Posterior vena cava (tissue), 2 donors: Measurements from ENCODE around the gene MAFB. TPM values are rescaled to one million over a fixed set of nuclear protein-coding genes. Genes with fewer than 3 reads are reported as not detected.

Source experiments
- DNase-seq: peaks from one replicate; pipeline ENCODE4 v3.0.0-alpha.2; 2020; ENCODE audit warnings: low spot score
- intact Hi-C, 2 donors: fragments of 100-400 bp; cut with DNase I; formaldehyde crosslinking; loops; one replicate each; pipeline versions ENCODE4 v1.14.1 to v1.14.2; 2022 to 2023
- total RNA-seq, 2 donors: library from RNA; stranded (reverse); fragmentation: NEBNext Ultra II Directional; extraction: Animal tissue kit (Norgen Biotek cat#: 25700); gene quantifications; one replicate each; pipeline ENCODE4 v1.2.1, GENCODE V29; 2021
- donor health status: DM: yes; HTN: yes; CAD: no.
- donor health status: DM: yes; HTN: yes; CAD: no.

The MAFB gene
- total RNA-seq, 2 donors from 2014 or later = 34.7 to 54.0 TPM

DNA sequence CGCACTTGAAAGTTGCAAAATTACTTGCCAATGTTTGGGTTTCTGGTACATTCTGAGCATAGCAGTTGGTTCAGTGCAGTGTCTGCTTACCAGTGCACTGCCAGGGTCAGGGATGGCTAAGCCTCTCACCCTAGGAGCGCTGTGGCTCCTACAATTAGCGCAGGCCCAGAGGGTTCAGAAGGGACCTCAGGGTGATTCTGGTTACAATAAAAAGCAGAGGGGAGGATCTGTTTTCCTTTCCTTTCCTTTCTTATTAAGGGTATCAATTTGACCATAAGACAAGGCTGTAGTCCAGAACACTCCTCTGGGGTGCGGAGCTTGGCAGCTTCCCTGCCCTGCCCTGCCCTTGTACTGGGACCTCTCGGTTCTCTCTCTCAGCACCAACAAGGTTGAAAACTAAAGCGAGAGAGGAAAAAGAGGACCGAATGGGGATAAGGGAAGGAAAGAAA lies 2.6 kb downstream of the MAFB start:
- no peak for DNase-seq
- intact Hi-C loops = loop anchor here in 1 of 2 donors (10.0 kb wide), 1 partner anchor 532 kb away; no protein-coding TSS in a partner anchor

DNA sequence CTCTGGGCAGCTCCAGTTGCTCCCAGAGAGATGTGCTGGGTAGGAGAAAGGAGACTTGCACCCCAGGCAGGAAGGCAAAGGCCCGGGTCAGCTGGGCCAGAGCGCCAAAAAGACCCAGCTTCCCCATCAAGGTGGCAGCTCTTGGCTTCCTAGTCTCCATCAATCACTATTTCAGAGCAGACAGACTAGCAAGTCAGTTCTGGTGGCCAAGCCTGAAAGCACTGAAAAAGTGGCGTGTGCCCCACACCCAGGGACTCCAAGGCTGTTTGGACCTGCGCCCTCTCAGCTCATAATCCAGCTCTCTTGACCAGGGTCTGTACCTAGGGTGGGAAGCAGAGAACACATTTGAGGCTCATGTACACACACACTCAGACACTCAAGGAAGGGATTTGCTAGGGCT lies 3.7 kb downstream of the MAFB start:
- no peak for DNase-seq
- intact Hi-C loops = loop anchor here in 1 of 2 donors (10.0 kb wide), 1 partner anchor 531 kb away; no protein-coding TSS in a partner anchor

DNA sequence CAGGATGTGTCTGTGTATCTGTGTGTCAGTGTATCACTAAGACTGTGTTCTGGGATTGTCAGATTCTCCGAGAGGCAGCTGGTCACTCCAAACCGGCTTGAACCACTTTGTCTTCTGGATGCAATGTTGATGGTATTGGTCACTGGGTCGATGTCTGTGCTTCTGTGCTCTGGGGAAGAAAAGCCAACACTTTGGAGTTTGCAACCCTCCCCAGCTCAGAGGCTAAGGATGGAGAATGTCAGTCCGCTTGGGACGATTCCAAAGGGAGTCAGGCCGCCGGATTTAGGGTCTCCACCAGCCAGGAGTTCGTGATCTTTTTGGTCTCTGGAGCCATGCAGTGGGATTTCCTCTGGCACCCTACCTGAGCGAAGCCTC lies 5.2 kb downstream of the MAFB start:
- DNase-seq = no peak
- intact Hi-C loops = loop anchor here in 1 of 2 donors (10.0 kb wide), 1 partner anchor 529 kb away; no protein-coding TSS in a partner anchor

DNA sequence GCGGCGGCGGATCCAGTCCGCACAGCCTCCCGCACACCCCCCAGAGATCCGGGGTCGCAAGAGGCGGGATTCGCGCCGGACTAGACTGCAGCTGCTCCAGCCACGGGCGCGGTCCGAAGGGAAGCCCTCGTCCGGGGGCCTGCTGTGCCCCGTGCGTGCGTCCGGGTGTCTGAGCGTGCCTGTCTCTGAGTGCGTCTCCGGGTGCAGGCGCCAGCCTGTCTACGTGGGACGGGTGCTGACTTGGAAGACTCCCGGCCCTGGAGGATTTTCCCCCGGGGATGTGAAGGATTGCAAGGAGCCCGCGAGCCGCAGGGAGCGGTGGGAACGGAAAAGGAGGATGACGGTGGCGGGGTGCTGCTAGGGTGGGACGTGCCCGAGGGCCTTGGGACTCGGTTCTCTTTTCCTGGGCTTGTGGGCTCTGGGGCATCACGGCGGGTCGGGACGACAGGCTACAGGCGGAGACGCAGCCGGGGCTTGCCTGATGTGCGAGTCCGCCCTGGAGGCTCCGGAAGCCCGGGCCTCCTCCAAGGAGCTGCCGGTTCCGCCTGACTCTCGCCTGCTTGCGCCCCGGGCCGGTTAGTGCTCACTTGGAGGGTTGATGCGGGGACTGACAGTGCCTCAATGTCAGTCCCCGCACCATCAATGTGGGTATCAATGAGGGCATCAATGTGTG lies 5.7 kb downstream of the MAFB start:
- peak; percentile 88 for DNase-seq
- intact Hi-C loops = loop anchor here in 1 of 2 donors (10.0 kb wide), 1 partner anchor 529 kb away; no protein-coding TSS in a partner anchor

DNA sequence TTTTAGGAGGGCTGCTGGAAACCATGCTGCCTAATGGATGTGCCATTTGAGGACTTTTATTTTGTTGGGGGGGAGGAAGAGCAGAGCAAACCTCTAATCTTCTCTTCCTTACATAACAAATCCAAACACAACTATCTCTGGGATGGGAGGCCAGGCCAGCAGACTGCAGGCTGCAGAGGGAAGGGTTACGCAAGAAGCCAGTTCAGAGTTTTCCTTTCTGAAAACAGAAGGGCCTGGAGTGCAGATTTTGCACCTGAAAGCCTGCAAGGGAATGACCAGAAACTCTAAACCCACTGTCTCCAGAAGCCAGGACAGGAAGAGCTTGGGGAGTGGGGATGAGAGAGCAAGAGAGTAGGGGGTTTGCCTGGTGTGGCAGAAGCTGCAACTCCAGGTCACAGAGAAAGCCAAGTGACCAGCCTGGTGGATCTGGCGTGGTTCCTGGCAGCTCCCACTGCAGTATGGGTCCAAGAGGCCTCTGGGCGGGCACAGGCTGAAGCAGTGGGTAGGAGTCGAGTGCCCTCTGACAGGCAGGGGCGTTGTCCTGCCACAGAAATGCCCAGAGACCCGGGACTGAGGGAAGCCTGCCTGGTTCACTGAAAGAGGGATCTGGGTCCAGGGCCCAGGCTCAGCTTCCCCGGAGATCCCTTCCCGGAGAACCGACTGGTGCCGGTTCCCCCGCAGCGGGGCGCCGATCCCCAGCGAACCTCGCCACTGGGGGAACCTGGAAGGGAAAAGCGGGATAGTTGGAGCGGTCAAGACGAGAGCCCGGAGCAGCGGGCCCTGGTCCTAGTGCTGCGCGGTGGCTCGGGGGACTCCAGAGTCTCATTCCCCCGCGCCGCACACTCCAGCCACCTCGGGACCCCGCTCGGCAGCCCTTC lies 6.7 kb downstream of the MAFB start:
- no peak for DNase-seq
- intact Hi-C loops = loop anchor here in 1 of 2 donors (10.0 kb wide), 1 partner anchor 528 kb away; no protein-coding TSS in a partner anchor

DNA sequence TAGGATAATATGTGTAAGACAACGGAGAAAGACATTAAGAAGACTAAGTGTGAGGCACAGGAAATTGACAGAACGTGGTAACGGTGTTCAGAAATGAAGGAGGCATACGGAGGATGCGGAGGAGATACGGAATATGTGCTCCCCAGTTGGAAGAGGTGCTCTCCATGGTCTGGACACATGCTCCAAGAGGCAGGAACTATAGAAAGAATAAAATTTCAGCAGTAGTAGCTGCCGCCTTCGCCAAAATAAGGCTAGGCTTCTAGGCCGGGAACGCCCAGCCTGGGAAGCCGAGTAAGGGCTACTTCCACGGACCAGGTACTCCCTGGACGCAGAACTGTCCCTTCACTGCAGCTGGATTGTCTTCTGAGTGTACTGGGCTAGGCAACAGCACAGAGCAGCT lies 7.4 kb downstream of the MAFB start:
- intact Hi-C loops = loop anchor here in 1 of 2 donors (10.0 kb wide), 1 partner anchor 527 kb away; no protein-coding TSS in a partner anchor
- DNase-seq = peak; percentile 53

DNA sequence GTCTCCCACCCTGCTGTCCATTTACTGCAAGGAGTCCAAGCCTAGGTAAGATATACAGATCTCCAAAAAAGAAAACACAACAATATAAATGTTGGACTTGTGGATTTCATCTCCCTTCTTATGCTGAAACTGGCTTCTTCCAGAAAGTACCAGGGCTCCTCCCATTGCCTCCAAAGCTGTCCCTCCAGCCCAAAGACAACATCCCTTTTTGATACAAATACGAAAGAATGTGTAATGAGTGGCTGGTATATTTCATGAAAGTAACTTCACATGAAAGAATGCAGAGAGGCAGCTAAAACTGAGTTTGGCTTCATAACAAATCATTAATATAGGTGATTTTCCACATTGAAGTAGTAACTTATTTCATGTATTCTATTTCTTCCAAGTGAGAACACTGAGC lies 7.9 kb downstream of the MAFB start:
- intact Hi-C loops = loop anchor here in 1 of 2 donors (10.0 kb wide), 1 partner anchor 526 kb away; no protein-coding TSS in a partner anchor
- no peak for DNase-seq

DNA sequence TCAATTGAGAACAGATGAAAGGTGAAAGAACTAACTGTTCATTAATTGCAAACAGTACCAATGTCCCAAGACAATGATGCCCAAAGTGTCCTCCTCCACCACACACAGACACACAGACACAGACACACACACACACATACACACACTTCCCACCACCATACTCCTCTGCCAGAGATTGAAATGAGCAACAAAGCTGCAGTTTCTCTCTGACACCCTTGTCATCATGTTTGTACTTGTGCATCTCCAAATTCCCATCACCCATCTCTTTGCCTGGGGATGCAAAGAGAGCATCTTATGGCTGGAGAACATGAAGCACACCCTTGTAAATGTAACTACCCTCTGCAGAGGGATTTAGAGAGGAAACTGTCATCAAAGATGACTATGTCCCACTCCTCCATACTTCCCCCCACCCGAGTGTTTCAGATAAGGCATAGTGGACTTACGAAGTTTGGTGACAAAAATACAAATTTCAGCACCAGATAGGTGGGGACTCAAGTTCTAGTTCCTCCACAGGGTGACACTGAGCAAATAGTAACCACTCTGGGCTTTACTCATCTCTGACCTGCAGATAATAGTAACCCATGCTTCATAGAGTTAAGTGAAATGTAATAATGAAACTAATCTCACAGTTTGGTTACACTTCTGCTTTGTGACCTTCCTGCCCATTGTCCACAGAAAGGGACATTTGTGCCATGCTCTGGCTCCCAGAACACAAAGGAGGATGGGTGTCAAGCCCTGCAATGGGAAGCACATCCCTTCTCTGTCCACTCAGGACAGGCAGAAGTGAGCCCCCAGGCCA lies 8.7 kb downstream of the MAFB start:
- intact Hi-C loops = loop anchor here in 1 of 2 donors (10.0 kb wide), 1 partner anchor 526 kb away; no protein-coding TSS in a partner anchor
- DNase-seq = peak; percentile 46

DNA sequence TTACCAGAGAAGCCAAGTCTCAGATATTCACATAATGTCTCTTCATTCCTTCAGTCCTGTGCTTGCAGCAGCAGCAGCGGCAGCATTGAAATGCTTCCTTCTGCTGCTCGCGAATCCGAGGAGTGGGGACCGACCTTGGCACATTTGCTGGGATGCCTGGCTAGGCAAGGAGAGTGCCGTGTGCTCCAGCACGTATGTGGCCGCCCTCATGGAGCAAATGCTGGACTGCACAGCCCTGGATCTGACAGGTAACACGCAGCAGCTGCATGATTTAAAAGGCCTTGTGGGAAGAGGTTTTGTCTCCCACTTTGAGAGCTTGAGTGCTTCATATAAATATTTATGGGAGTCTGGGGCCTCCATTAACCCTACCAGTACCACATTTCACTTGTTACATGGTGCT lies 9.9 kb downstream of the MAFB start:
- peak; percentile 47 for DNase-seq
- intact Hi-C loops = no loop called here

DNA sequence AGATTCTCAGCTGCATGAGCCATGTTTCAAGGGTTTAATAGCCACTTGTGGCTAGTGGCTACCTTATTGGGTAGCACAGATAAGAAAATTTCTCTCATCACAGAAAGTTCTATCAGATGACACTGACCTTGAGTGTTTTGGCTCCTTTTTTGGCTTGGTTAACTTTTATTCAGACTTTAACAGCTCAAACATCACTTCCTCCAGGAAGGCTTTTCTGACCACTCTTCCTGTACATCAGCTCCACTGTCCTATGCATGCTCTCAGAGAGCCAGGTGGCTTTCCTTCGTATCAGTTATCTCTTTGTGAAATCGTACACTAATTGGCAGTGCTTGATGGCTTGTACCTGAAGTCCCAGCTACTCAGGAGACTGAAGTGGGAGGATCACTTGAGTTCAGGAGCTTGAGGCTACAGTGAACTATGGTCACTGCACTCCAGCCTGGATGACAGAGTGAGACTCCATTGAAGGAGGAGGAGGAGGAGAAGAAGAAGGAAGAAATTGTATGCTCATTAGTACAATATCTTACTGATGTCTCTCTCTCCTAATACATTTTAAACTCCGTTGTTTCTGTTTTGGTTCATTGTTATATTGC lies 10.7 kb downstream of the MAFB start:
- intact Hi-C loops = no loop called here
- peak; percentile 8 for DNase-seq

DNA sequence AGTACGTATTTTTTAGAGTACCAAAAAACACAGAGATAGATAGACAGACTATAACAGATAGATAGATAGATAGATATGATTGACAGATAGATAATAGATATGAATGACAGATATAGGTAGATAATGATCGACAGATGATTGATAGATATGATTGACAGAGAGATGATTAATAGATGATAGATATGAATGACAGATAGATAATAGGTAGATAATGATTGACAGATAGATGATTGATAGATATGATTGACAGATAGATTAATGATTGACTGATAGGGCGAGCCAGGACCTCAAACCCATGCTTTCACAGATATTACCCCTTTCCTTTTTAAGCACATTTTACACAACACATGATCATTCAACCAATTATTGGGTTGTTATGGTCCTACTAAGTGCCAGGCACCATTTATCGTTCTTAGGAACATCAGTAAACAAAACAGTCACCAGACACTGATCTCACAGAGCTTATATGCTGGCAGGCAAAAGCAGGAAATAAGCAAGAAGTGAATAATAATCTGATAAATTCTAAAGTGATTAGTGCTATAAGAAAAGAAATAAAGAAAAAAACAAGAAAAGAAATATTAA lies 11.6 kb downstream of the MAFB start:
- no peak for DNase-seq
- intact Hi-C loops = no loop called here

DNA sequence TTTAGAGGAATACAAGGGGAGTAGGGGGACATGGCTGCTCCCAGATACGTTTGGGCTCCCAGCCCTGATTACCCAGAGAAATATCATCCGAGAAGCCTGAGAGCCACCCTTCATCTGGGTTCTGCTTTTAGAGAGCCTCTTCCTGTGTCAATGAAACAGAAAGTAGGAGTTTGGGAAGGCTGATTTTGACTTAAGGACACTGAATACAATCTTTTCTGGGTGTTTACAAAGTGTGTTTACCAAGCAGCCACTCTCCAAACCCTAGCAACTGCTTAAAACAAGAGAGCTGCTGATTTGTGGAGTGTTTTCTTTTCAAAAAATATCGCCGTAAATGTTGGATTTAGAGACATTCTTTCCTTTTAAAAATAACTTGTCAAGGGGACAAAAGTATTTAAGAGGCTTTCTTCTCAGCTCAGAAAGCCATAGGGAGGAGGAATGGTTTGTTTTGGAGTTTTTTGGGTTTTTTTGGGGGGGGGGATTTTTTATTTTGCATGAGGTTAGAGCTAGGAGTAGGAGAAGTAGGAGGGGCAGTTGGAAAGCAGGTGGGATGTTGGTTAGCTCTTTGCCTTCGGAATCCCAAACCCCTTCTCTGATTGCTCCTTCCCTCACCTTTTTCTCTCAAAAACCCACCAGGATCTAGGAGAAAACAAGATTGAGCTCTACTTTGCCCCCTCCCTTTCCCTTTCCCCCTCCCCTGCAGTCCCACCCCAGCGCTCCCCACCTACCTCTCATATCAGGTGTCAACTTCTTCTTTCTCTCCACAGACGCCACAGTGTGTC lies 12.4 kb downstream of the MAFB start:
- intact Hi-C loops = no loop called here
- DNase-seq = peak; percentile 2

DNA sequence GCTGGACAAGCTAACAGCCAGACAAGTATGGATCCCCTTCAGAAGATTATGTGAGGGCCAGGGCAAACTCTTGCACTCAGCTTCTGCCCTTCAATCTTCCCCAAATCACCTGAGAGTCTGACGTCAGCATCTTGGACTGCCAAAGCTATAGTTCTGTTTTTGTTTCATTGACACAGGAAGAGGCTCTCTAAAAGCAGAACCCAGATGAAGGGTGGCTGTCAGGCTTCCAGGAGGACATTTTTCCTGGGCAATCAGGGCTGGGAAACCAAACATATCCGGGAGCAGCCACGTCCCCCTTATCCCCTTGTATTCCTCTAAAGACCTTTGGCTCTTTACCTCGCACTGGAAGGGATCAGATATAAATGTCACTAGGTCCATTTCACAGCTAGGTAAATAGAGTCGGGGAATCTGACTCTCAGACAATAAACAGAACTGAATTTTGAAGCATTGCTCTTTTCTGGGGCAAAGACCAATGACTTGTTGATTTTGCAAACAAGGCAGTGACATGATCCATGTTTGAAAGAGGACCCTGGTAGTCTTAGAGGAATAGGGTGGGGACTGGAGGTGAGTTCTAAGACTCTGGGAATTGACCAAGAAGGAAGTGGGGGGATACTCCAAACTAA lies 13.3 kb downstream of the MAFB start:
- intact Hi-C loops = no loop called here
- DNase-seq = peak; percentile 22

DNA sequence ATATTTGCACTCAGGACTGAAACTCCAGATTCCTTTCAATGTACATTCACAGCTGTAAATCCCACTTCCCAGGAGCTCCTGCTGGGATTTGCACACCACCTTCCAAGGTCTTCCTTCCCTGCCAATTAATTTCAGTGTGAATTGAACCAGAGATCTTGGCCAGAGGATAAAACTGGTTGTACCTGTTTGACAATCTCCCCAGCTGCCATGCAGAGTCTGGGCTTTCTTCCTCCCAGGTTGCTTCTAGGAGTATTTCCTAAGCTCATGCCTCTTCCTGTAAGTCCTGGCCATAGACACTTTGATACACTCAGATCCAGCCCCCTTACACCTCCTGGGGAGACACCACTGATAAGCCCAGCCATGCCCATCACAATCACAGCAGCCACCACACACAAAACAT lies 15.6 kb downstream of the MAFB start:
- no peak for DNase-seq
- intact Hi-C loops = no loop called here

DNA sequence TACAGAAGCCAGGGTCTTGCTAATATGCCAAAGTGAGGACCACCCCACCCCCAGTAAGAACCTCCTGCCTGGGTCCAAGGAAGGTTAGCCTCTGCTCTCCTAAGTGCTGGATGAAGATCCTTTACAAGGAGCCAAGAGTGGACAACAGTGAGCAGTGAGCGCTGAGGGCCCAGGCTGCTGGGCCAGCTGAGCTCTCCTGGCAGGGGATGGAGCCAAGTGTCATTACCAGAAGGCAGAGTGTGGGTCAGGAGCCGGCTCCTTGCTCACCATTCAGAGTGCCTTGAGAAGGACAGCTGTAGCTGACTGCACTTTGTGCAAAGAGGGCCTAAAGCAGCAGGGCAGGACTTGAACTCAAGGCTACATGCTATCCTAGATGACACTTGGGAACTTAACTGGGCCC lies 16.9 kb downstream of the MAFB start:
- intact Hi-C loops = no loop called here
- DNase-seq = no peak

DNA sequence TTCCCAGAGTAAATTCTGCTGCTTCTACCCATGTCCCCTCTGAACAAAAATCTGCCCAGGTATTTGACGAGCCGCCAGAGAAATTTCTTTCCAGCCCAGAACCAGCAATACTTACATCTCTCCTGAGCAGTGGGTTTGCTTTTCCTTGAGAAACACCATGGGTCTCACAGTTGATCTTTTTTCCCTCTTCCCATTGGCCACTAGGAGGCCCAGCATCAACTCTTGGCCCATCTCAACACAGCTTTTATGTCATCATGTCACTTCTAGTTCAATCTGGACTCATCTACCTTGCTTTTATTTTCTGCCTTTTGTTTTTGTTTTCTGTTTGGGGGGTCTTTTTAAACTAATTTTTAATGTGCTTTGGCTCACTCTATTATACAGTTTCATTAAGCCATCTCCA lies 18.8 kb downstream of the MAFB start:
- no peak for DNase-seq
- intact Hi-C loops = no loop called here

DNA sequence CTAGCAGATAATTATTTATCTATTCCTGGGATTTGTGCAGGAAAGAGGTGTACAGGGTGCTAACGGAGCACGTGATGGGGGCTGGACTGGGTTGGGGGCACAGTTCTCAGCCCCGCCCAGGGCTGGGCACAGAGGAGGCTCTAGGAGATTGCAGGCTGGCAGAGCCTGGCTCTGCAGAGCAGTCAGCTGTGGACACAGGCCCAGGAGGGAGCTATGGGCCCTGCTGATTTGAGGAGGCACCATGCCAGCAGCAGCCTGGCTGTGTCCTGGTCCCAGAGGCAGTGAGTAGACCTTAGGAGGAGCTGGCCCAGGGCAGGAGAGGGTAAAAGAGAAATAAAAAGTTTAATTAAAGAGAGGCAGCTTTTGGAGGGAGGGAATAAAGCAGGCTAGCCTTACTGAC lies 19.3 kb downstream of the MAFB start:
- intact Hi-C loops = no loop called here
- DNase-seq = no peak
